ENCODE data around the gene DKK2.

DKK2 gene

GRCh38 chr4:107027379-107027778 is 8.7 kb downstream of the DKK2 start:
- TF ChIP-seq TCF12 (IDR thresholded peaks at IDR 0.05; ENCODE audit: low read depth) (no peak), ZBTB7A (IDR thresholded peaks at IDR 0.05; ENCODE audit: low read depth) (no peak), CREB1 (IDR thresholded peaks at IDR 0.05; ENCODE audit: low read depth) (no peak), NFIC (IDR thresholded peaks at IDR 0.05) (no peak), TEAD4 (IDR thresholded peaks at IDR 0.05) (no peak), RAD21 (IDR thresholded peaks at IDR 0.05; ENCODE audit: low read depth) (no peak), EGR1 (IDR thresholded peaks at IDR 0.05) (no peak), TAF1 (IDR thresholded peaks at IDR 0.05; ENCODE audit: low read depth) (no peak), CEBPB (IDR thresholded peaks at IDR 0.05) (no peak), YY1 (IDR thresholded peaks at IDR 0.05; ENCODE audit: low read depth) (no peak), USF1 (IDR thresholded peaks at IDR 0.05) (no peak), MAX (IDR thresholded peaks at IDR 0.05) (no peak), REST (IDR thresholded peaks at IDR 0.05; ENCODE audit: low read depth) (no peak), EP300 (IDR thresholded peaks at IDR 0.05; ENCODE audit: borderline replicate concordance) (no peak), FOXM1 (IDR thresholded peaks at IDR 0.05; ENCODE audit: borderline replicate concordance, low read depth) (no peak)

GRCh38 chr4:107018344-107018735 is 17.8 kb downstream of the DKK2 start:
- no peak for TF ChIP-seq TCF12 (IDR thresholded peaks at IDR 0.05; ENCODE audit: low read depth)
- TF ChIP-seq NFIC (IDR thresholded peaks at IDR 0.05), result no peak
- no peak for TF ChIP-seq USF1 (IDR thresholded peaks at IDR 0.05)
- TF ChIP-seq RAD21 (IDR thresholded peaks at IDR 0.05; ENCODE audit: low read depth), result no peak
- no peak for TF ChIP-seq EGR1 (IDR thresholded peaks at IDR 0.05)
- TF ChIP-seq MAX (IDR thresholded peaks at IDR 0.05), result no peak
- TF ChIP-seq FOXM1 (IDR thresholded peaks at IDR 0.05; ENCODE audit: borderline replicate concordance, low read depth), result no peak

- no peak for TF ChIP-seq ZBTB7A (IDR thresholded peaks at IDR 0.05; ENCODE audit: low read depth)
- TF ChIP-seq EGR1 (IDR thresholded peaks at IDR 0.05), result no peak
- TF ChIP-seq EP300 (IDR thresholded peaks at IDR 0.05; ENCODE audit: borderline replicate concordance), result no peak
- no peak for TF ChIP-seq CEBPB (IDR thresholded peaks at IDR 0.05)
- no peak for TF ChIP-seq REST (IDR thresholded peaks at IDR 0.05; ENCODE audit: low read depth)
- TF ChIP-seq FOXM1 (IDR thresholded peaks at IDR 0.05; ENCODE audit: borderline replicate concordance, low read depth), result no peak
These were observed 18.4 kb downstream of the DKK2 start for GRCh38 chr4:107017443-107018343.

GRCh38 chr4:107011312-107011711 is 24.8 kb downstream of the DKK2 start:
- TF ChIP-seq EP300 (IDR thresholded peaks at IDR 0.05; ENCODE audit: borderline replicate concordance), result no peak
- no peak for TF ChIP-seq USF1 (IDR thresholded peaks at IDR 0.05)
- TF ChIP-seq TAF1 (IDR thresholded peaks at IDR 0.05; ENCODE audit: low read depth), result no peak
- no peak for TF ChIP-seq YY1 (IDR thresholded peaks at IDR 0.05; ENCODE audit: low read depth)
- TF ChIP-seq FOXM1 (IDR thresholded peaks at IDR 0.05; ENCODE audit: borderline replicate concordance, low read depth), result no peak
- TF ChIP-seq CREB1 (IDR thresholded peaks at IDR 0.05; ENCODE audit: low read depth), result no peak
- TF ChIP-seq NFIC (IDR thresholded peaks at IDR 0.05), result no peak
- TF ChIP-seq EGR1 (IDR thresholded peaks at IDR 0.05), result no peak
- TF ChIP-seq ZBTB7A (IDR thresholded peaks at IDR 0.05; ENCODE audit: low read depth), result no peak
- no peak for TF ChIP-seq TEAD4 (IDR thresholded peaks at IDR 0.05)
- no peak for TF ChIP-seq REST (IDR thresholded peaks at IDR 0.05; ENCODE audit: low read depth)
- TF ChIP-seq TCF12 (IDR thresholded peaks at IDR 0.05; ENCODE audit: low read depth), result no peak
- TF ChIP-seq MAX (IDR thresholded peaks at IDR 0.05), result no peak
- no peak for TF ChIP-seq RAD21 (IDR thresholded peaks at IDR 0.05; ENCODE audit: low read depth)
- no peak for TF ChIP-seq CEBPB (IDR thresholded peaks at IDR 0.05)

Data from Ishikawa (cell line).